GM21528 (cell line): Measurements from ENCODE around the gene AP3D1.
"Not testable (repeated sequence)": the region's sequence is repeated elsewhere in the genome, so short reads cannot be mapped to it uniquely, and the experiment has no call there.

ENCODE experiments used
- ATAC-seq: cut with Tn5 transposase; IDR thresholded peaks from one replicate; pipeline ENCODE4 v1.9.1; 2021; ENCODE audit warnings: mild to moderate bottlenecking, moderate library complexity; ENCODE audit not compliant: unreplicated experiment, low FRiP score

AP3D1 gene

DNA sequence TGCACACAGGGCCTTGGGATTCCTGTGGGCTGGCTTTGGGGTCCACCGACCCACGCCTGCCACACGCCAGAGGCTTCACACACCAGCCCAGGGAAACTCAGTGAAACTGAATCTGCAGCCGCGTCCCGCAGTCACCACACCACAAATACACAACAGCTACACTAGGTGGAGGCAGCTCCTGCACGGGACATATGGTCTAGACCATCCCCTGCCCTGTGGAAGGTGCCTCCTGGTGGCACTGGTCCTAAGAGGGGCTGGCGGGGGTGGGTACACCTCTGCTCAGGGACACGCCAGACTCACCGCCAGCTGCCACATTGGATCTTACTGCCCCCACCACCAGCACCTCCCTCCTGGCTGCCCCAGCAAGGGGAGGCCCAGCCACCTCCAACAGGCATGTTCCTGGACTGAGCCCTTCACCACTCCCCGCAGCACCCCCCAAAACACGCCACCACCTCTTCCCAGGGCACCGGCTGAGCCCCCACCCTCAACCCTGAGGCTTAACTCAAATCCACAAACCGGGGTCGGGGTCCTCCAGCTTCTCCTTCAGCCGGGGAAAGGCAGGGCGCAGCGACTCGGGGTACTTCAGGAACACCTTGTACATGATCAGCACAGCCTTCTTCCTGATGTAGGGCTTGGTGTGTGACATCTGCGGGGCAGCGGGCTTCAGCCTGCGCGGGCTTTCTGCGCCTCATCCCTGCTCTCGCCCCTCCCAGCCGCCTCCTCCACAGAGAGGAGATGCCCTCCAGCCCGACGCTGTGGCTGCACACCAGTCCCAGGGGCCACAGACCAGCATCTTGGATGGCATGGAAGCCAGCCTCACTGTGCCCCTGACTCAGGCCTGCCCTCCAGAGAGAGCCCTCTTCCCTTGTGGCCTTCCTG lies 21.2 kb downstream of the AP3D1 start:
- no peak for ATAC-seq

- no peak for ATAC-seq
Observed at GRCh38 chr19:2129486-2129885, 21.9 kb downstream of the AP3D1 start.

- no peak for ATAC-seq
Observed at GRCh38 chr19:2129022-2129421, 22.3 kb downstream of the AP3D1 start.

- not testable (repeated sequence) for ATAC-seq
Observed at GRCh38 chr19:2128252-2128651, 23.1 kb downstream of the AP3D1 start.

GRCh38 chr19:2127758-2128157 lies 23.6 kb downstream of the AP3D1 start:
- ATAC-seq = no peak

DNA sequence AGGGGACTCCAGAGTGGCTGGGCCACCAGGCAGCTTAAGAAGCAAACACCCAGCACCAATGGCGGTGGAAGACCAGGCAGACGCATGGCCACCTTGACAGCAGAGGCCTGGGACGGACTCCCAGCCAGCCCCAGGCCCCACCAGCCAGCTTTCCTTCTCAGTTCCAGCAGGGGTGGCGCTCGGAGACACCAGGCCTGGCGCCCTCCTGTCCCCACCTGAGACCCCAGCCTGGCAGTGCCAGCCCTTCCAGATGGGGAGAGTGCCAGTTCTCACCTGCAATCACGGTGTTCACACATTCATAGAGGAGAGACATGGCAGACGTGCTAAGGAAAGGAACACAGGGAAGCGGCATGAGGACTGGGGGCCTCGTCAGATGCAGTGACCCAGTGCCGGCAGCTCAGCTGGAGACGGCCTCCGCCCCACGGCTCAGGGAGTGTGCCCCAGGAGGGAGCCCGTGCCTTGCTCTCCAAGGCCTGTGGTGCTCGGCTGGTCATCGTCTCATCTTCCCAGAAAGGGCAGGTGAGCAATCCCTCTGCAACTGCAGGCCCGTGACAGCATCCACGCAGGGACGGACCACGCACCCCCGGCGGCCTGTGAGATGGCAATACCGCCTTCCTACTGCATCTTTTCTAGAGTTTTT lies 24.4 kb downstream of the AP3D1 start:
- ATAC-seq = no peak

- ATAC-seq = no peak
Observed at GRCh38 chr19:2123682-2124387, 27.5 kb downstream of the AP3D1 start.

GRCh38 chr19:2122982-2123381 lies 28.4 kb downstream of the AP3D1 start:
- ATAC-seq = no peak

DNA sequence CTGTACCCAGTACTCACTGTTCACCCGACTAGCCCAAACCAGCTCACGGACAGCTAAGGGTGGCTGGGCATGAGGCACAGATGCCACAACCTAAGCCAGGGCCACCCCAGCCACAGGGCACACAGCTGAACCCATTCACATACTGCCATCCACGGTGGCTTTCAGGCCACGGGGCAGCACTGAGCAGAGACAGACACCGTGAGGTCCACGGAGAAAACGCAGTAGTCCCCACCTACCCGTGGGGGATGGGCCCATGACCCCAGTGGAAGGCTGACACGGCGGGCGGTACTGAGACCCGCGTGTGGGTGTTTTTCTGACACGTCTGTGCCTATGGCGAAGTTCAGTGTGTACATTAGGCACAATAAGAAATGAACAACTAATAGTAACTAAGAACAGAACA lies 29.1 kb downstream of the AP3D1 start:
- no peak for ATAC-seq

DNA sequence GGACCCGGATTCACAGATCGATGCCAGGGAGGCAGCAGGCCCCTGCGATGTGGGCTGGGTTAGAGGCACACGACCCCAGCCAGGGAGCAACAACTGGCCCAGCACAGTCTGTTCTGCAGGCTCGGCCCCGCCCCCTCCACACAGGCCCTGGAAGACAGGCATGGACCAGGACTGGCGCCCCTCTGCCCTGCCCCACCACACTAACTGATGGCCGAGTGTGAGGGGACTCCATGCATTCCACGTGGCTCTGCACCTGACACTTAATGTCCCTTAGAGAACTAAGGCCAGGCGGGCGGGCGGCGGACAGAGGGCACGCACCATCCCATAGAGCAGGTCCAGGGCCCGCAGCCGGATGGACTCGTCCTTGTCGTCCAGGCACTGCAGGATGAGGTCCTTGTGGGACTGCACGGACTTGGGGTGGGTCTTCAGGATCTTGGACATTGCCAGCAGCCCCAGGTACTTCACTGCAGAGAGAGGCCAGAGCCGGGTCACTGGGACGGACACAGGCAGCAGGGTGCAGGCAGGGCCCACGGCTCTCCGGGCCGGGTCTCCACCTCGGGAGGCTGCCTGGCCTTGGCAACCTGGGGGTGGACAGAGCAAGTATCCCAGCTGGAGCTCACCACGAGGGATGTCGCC lies 29.8 kb downstream of the AP3D1 start:
- no peak for ATAC-seq

GRCh38 chr19:2120821-2121220 lies 30.5 kb downstream of the AP3D1 start:
- no peak for ATAC-seq

DNA sequence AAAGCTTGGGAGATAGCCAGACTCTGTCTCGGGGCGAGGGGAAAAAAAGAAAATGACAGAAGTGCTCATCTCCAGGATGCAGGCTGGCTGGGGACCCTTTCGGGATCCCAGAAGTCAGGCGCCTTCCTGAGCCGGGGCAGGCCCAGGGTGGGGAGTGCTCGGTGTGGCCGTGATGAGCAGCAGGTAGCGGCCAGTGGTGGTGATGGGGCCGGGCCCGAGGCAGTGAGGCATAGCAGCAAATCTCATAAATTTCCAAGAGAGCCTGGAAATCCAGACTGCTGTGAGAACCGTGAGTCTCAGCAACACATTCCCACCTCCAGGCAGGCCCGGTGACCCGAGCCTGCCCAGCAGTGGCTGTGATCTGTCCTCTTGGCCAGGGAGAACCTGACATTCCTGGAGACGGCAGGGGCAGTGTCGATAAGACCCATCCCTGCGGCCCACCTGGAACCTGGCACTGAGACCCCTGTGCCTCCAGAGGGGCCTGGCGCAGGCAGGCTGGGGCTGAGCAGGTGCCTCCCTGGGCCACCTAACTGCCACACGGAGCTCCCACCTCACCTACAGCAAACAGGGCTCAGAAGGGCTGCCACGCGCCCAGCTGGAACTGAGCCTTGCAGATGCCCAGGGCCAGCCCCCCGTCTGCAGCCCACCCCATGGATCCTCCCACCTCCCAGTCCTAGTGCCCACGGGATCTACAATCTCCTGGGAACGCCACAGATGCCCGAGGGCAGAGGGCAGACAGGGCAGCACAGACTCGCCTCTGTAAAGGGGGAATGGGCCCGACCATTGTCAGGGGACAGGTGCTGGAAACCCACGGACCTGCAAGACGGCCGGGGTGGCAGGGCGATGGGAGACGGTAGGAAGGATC lies 31.2 kb downstream of the AP3D1 start:
- no peak for ATAC-seq

GRCh38 chr19:2118438-2118837 lies 32.9 kb downstream of the AP3D1 start:
- ATAC-seq = no peak

- ATAC-seq = no peak
Observed at GRCh38 chr19:2117215-2117960, 34.0 kb downstream of the AP3D1 start.

DNA sequence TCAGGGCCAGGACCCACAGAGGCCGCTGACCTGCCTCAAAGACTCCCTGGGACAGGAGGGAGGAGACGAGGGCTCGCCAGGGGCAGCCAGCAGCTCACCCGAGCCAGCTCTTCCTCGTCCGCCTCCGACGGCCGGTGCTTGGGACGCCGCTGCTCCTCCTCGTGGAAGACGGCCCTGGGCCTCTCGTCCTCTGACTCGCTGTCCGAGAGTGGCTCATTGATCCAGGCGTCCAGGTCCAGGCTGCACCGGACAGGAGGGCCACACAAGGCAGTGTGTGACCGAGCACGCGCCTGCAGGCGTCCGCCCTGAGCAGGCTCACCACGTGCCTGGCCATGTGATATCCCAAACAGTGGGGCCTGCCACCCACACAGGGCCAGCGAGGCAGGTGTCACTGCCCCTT lies 34.9 kb downstream of the AP3D1 start:
- ATAC-seq = no peak

DNA sequence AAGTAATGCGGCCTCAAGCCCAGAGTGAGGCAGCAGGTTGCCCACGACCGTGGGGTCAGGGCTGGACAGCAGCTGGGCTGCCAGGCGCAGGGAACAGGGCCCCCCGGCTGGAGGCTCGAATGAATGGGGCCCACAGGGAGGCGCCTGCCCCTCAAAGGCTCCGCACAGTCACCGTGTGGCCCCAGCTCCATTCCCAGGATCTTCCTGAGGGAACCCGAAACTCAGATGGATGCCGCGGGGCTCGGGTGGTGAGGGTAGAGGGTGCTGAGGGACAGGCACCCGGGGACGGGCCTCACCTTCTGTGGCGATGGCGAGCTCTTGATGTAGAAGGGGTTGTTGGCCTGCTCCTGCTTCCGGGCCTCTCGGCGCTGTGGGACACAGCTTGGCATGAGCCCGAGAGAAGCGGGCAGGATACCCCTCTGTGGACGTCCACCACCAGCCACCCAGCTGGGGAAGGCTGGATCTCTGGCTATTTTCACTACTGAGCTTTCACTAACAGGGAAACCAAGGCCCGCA lies 35.4 kb downstream of the AP3D1 start:
- no peak for ATAC-seq

- no peak for ATAC-seq
Observed at GRCh38 chr19:2115324-2115723, 36.0 kb downstream of the AP3D1 start.

DNA sequence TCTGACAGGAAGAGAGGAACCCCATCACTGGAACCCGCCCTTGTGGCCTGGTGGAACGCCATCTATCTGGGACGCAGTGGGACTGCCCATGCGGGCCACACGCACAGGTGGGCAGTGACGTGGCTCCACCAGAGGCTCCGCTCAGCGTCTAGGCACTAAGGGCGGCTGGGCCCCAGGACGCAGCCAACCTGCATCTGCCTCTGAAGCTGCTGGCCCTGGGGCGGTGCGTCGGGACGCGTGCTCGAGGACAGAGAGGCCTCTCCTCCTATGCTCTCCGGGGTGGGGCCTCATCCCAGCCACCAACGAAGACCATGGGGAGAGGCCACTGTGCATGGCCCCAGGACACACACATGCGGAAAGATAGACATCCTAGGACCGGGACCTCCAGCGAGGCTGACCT lies 36.5 kb downstream of the AP3D1 start:
- ATAC-seq = no peak

DNA sequence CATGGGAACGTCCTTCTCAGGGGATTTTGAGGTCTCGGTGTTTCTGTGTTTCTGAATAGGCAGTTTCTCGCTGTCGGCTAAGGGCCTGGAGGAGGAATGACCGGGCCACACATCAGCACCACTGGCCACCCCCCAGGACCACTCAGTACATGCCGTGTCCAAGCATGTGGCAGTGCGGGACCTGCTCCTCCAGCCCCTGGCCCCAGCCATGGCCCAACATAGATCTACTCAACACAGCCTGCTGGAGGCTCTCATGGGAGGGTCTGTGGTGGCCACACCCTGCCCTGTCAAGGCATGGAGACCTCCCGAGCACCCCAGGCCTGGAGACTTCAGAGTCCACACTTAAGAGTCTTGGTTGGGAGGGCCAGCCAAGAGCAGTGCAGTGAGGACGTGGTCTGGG lies 37.1 kb downstream of the AP3D1 start:
- no peak for ATAC-seq
